MM.1S (cell line): Measurements from ENCODE around the gene RALGDS.

ENCODE experiments used
- CTCF ChIP-seq: fragments of 300-600 bp; sonication (generic); IDR thresholded peaks from 2 replicates; pipeline ENCODE4 v1.5.1; 2016; ENCODE audit warnings: antibody characterized with exemption, low read length, mixed read lengths
- EZH2 ChIP-seq: fragments of 300-600 bp; sonication (generic); optimal IDR thresholded peaks from 2 replicates; pipeline ENCODE3; 2017; ENCODE audit warnings: low read depth, mild to moderate bottlenecking, antibody characterized with exemption, low read length, mixed read lengths

- TF ChIP-seq EZH2 (no peak), CTCF (no peak)
Measured at GRCh38 chr9:133162861-133163503, 41.9 kb upstream of the RALGDS start.
